H1 (cell line): Measurements from ENCODE around the gene PRRT2.

Experiments used
- EZH2 ChIP-seq: fragments of 200-600 bp; sonication (generic); IDR thresholded peaks from 2 replicates; pipeline ENCODE4 v1.7.1; 2012; ENCODE audit warnings: low read depth, mild to moderate bottlenecking, moderate library complexity, low read length, inconsistent platforms; ENCODE audit not compliant: severe bottlenecking
- TEAD4 ChIP-seq: IDR thresholded peaks from 2 replicates; pipeline ENCODE4 v1.6.1; 2012; ENCODE audit warnings: low read depth, low read length, inconsistent platforms, mixed read lengths
- TF ChIP-seq, protein P1 (sequence below): IDR thresholded peaks from 2 replicates; pipeline ENCODE4 v1.6.1; 2012; ENCODE audit warnings: inconsistent platforms
- TF ChIP-seq, protein P2 (sequence below): IDR thresholded peaks from 2 replicates; pipeline ENCODE4 v1.6.1; 2012; ENCODE audit warnings: low read length, inconsistent platforms

GRCh38 chr16:29784901-29785500 is 27.0 kb upstream of the PRRT2 start:
- TF ChIP-seq, protein P1, sequence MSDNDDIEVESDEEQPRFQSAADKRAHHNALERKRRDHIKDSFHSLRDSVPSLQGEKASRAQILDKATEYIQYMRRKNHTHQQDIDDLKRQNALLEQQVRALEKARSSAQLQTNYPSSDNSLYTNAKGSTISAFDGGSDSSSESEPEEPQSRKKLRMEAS, result peak; percentile 86
- TF ChIP-seq EZH2 (no peak), TEAD4 (peak; percentile 63; the same call in 1 of the 2 replicates)
- TF ChIP-seq, protein P2, sequence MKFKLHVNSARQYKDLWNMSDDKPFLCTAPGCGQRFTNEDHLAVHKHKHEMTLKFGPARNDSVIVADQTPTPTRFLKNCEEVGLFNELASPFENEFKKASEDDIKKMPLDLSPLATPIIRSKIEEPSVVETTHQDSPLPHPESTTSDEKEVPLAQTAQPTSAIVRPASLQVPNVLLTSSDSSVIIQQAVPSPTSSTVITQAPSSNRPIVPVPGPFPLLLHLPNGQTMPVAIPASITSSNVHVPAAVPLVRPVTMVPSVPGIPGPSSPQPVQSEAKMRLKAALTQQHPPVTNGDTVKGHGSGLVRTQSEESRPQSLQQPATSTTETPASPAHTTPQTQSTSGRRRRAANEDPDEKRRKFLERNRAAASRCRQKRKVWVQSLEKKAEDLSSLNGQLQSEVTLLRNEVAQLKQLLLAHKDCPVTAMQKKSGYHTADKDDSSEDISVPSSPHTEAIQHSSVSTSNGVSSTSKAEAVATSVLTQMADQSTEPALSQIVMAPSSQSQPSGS, result no peak
